Lower leg skin (tissue), 3 donors: ENCODE measurements around the gene HUWE1.

Source experiments
- CTCF ChIP-seq, 3 donors: fragments of 450-650 bp; IDR thresholded peaks; one replicate each; pipeline ENCODE4 v1.5.1; 2016; ENCODE audit warnings: antibody characterized with exemption in 3 of 3, mild to moderate bottlenecking in 3 of 3, moderate library complexity in 2 of 3
- POLR2A ChIP-seq, 2 donors: fragments of 450-650 bp; IDR thresholded peaks; one replicate each; pipeline ENCODE4 v1.6.1; 2016 to 2017; ENCODE audit warnings: antibody characterized with exemption in 2 of 2, mild to moderate bottlenecking in 1 of 2, moderate library complexity in 1 of 2

DNA sequence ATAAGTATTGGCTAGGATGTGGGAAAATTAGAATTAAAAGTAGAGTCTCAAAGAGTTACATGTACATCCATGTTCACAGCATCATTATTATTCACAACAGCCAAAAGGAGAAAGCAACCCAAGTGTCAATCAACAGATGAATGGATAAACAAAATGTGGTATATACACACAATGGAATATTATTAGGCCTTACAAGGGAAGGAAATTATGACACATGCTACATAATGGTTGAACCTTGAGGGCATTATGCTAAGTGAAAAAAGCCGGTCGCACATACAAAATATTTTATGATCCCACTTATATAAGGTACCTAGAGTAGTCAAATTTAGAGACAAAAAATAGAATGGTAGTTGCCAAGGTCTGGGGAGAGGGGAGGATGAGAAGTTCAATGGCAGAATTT, 80.1 kb downstream of the HUWE1 start:
- TF ChIP-seq CTCF (IDR thresholded peaks at IDR 0.05) (no peak), POLR2A (IDR thresholded peaks at IDR 0.05) (no peak)
